Astrocyte (in vitro differentiated cells and primary cell): ENCODE data around the gene PCDHGC4.

ENCODE experiments used
- EZH2 ChIP-seq: IDR thresholded peaks from 2 replicates; pipeline ENCODE4 v1.6.1; 2012; ENCODE audit warnings: mild to moderate bottlenecking, low read length, inconsistent platforms; ENCODE audit not compliant: insufficient read depth
- TF ChIP-seq, protein P1 (sequence below): IDR thresholded peaks from 2 replicates; pipeline ENCODE4 v1.5.1; 2011; ENCODE audit warnings: low read depth, mild to moderate bottlenecking, inconsistent platforms, low read length, moderate library complexity; ENCODE audit not compliant: insufficient read depth

DNA sequence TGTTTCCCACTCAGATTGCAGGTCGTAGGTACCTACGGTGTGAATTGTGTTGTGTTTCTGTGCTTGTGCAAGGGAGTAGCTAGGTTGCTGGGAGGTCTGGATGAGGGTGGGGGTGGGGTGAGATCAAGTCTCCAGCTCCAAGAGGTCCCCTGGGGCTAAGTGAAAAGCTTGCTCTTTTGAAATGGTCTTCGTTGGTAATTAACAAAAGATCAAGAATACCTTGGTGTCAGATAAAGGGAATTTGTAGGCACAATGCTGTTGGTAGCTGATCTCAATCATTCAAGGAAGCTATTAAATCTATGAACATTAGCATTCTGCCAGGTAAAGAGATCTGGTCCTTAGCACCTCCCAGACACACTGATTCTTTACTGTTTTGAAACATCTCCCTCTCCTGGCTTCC lies 928 bp upstream of the PCDHGC4 start:
- TF ChIP-seq, protein P1, sequence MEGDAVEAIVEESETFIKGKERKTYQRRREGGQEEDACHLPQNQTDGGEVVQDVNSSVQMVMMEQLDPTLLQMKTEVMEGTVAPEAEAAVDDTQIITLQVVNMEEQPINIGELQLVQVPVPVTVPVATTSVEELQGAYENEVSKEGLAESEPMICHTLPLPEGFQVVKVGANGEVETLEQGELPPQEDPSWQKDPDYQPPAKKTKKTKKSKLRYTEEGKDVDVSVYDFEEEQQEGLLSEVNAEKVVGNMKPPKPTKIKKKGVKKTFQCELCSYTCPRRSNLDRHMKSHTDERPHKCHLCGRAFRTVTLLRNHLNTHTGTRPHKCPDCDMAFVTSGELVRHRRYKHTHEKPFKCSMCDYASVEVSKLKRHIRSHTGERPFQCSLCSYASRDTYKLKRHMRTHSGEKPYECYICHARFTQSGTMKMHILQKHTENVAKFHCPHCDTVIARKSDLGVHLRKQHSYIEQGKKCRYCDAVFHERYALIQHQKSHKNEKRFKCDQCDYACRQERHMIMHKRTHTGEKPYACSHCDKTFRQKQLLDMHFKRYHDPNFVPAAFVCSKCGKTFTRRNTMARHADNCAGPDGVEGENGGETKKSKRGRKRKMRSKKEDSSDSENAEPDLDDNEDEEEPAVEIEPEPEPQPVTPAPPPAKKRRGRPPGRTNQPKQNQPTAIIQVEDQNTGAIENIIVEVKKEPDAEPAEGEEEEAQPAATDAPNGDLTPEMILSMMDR: no peak
- no peak for TF ChIP-seq EZH2
